Measurements from ENCODE around the gene GP5.

GP5 gene

DNA sequence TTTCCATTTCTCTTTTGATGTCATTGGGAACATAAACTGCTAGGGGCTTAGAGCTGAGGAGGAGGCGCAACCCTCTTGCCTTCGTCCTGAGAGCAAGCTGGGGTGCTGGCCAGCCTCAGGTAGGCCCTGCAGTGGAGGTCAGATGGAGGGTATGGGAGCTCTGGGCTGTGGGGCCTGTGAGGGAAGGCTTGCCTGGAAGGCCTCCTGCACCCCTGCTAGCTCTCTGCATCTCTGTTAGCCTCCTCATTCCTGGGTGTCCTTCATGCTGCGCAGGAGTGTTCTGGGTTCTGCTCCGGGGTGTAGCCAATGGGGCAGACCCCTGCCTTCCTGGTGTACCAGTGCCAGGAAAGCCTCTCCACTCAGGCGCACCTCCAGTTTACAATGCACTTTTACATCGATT, 11.8 kb downstream of the GP5 start:
- TF ChIP-seq, protein P1, sequence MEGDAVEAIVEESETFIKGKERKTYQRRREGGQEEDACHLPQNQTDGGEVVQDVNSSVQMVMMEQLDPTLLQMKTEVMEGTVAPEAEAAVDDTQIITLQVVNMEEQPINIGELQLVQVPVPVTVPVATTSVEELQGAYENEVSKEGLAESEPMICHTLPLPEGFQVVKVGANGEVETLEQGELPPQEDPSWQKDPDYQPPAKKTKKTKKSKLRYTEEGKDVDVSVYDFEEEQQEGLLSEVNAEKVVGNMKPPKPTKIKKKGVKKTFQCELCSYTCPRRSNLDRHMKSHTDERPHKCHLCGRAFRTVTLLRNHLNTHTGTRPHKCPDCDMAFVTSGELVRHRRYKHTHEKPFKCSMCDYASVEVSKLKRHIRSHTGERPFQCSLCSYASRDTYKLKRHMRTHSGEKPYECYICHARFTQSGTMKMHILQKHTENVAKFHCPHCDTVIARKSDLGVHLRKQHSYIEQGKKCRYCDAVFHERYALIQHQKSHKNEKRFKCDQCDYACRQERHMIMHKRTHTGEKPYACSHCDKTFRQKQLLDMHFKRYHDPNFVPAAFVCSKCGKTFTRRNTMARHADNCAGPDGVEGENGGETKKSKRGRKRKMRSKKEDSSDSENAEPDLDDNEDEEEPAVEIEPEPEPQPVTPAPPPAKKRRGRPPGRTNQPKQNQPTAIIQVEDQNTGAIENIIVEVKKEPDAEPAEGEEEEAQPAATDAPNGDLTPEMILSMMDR (IDR thresholded peaks at IDR 0.05; ENCODE audit: low read depth, low read length), result no peak
- DNase-seq (ENCODE audit: low read depth, low spot score), result no peak
- in situ Hi-C loops (cut with HindIII; ENCODE audit: low sequenced_read_pairs), result no loop called here
- H3K4me3 ChIP-seq (ENCODE audit: low read depth, low read length), result no peak overlapping the region

DNA sequence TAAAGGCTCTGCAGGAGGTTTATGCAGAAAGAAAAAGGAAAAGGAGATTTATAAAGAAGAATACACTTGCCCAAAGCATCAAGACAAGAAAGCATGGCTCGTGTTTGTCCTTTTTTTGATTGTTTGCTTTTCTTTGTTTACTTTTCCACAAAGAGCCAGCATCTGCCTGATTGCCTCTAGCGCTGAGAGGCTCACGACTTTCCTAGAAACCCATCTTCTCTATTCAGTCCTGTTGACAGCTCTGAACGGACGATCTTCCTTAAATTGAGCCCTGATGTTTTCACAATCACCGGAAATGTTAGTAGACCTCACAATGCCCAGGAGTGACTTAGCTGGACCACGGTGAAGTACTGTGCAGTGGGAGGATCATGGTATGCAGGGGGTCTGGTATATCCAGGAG, 12.4 kb downstream of the GP5 start:
- in situ Hi-C loops (cut with HindIII; ENCODE audit: low sequenced_read_pairs), result no loop called here
- DNase-seq (ENCODE audit: low read depth, low spot score), result no peak
- TF ChIP-seq, protein P1 (IDR thresholded peaks at IDR 0.05; ENCODE audit: low read depth, low read length), result no peak

DNA sequence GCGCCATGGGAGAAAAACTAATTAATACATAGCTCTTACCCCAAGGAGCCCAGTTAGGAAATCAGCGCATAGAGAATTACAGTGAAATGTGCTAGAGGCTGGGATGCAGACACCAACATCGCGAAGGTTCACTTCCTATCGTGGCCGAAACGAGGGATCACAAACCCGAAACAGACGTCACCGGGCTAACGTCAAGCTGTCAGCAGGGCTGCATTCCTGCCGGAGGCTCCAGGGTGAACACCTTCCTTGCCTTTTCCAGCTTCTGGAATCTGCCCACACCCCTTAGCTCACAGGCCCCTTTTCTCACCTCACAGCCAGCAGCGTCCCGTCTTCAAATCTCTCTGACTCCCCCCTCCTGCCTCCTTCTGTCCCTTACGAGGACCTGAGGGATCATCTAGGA, 13.0 kb downstream of the GP5 start:
- DNase-seq (ENCODE audit: low read depth, low spot score), result no peak
- no peak overlapping the region for H3K4me3 ChIP-seq (ENCODE audit: low read depth, low read length)
- TF ChIP-seq, protein P1 (IDR thresholded peaks at IDR 0.05; ENCODE audit: low read depth, low read length), result no peak
- in situ Hi-C loops (cut with HindIII; ENCODE audit: low sequenced_read_pairs), result no loop called here

More for the DNA sequence above, 12.4 kb downstream of the GP5 start:
- no peak overlapping the region for H3K4me3 ChIP-seq (ENCODE audit: low read depth, low read length)

DNA sequence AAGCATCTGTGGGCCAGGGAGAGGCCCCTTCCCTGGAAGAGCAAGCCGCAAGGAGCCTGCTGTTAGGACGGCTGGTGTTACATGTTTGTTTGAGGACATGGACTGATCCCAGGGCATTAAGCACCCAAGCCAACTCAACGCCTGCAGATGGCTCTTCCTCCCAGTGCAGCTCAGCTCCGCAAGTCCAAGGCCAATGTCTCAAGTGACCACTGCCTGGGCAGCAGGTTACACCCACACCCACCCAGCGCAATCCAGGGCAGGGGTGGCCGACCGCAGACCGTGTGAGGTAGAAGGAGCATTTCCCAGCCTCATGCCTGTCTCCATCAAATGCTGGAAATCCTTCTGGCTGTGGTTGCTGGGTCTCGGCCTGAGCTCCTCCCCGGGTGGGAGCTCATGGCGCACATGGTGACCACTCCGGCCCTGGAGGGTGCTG, 14.5 kb downstream of the GP5 start:
- no peak for DNase-seq (ENCODE audit: low read depth, low spot score)
- TF ChIP-seq, protein P1 (IDR thresholded peaks at IDR 0.05; ENCODE audit: low read depth, low read length), result no peak
- in situ Hi-C loops (cut with HindIII; ENCODE audit: low sequenced_read_pairs), result no loop called here
- no peak overlapping the region for H3K4me3 ChIP-seq (ENCODE audit: low read depth, low read length)

DNA sequence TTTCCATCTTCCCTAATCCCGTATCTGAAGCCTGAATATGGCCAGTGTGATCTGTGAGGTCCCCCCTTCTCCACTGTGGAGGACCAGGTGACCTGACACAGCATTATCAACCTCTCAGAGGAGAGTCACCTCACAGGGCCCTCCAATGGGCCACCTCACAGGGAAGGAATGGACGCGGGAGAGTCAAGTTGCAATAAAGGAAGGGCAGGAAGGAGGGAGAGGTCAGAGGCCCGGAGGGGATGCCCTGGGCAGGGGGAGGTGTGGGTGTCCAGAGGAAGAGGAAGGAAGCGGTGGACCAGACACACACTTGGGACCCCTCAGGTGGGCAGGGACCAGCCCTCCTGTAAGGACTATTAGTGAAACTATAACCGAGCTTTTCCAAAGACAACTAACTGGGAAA, 14.9 kb downstream of the GP5 start:
- in situ Hi-C loops (cut with HindIII; ENCODE audit: low sequenced_read_pairs), result no loop called here
- TF ChIP-seq, protein P1 (IDR thresholded peaks at IDR 0.05; ENCODE audit: low read depth, low read length), result no peak
- no peak for DNase-seq (ENCODE audit: low read depth, low spot score)
- H3K4me3 ChIP-seq (ENCODE audit: low read depth, low read length), result no peak overlapping the region

DNA sequence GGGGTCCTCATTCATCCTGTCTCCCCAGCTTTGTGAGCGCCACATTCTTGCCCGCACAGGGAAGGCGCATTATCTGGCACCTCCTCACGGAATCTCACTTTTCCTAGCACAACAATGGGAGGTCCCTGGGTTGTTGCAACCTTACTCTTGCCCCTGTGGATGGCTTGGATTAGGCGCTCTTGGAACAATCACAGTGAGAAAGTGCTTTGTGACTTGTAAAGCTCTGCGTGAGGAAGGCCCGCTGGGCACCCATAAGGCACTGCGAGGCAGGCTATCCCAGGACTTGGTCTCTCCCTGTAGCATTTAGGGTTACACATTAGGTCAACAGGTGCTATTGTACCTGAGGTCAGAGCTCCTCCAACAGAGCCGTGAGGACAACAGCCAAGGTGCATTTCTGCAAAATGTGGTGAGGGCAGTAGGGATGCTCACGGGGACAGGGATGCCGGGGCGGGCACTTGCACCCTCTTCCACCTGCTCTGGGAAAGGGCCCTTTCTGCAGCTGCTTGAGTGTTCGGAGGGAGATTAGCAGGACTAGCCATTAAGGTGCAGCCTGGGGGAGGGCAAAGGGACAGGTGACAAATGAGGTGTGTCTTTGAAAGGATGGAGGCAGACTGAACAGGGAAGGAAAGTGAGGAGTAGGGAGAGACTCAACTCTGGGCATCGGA, 15.7 kb downstream of the GP5 start:
- no peak for DNase-seq (ENCODE audit: low read depth, low spot score)
- TF ChIP-seq, protein P1 (IDR thresholded peaks at IDR 0.05; ENCODE audit: low read depth, low read length), result no peak
- H3K4me3 ChIP-seq (ENCODE audit: low read depth, low read length), result no peak overlapping the region
- in situ Hi-C loops (cut with HindIII; ENCODE audit: low sequenced_read_pairs), result no loop called here

Measured in astrocyte of the spinal cord (primary cell).